ENCODE results near the gene VSIG10. TPM values are rescaled to one million over a fixed set of nuclear protein-coding genes. Genes with fewer than 3 reads are reported as not detected.
A peak's percentile ranks its signal among the peaks of the same experiment; 100 is the strongest.

The VSIG10 gene
- total and polyA plus RNA-seq, 4 experiments from 2014 or later = 1.5 to 5.1 (median 4.8) TPM; not detected in 1

GRCh38 chr12:118020036-118020435 is 83.8 kb downstream of the VSIG10 start:
- Histone ChIP-seq H3K36me3 (ENCODE audit: insufficient read depth, low read length) (peaks cover 28% of the 10 kb centered on the region), H3K4me1 (ENCODE audit: insufficient read depth, low read length) (peaks cover 15% of the 10 kb centered on the region), H3K27me3 (ENCODE audit: insufficient read depth, low read length) (no peaks in the 10 kb centered on the region), H3K4me3 (ENCODE audit: low read length in 2 of 2) (no peak overlapping the region), H3K9me3 (ENCODE audit: control insufficient read depth in 1 of 2, low read length in 2 of 2) (no peaks in the 10 kb centered on the region), H3K27ac (ENCODE audit: low read depth, low read length) (no peak overlapping the region)
- Mint-ChIP-seq H3K27me3 (peaks cover 0 to 1% of the 10 kb centered on the region in 2 donors), H3K36me3 (peaks cover 30 to 56% of the 10 kb centered on the region in 2 donors), H3K27ac (no peak overlapping the region), H3K4me3 (no peak overlapping the region), H3K9me3 (peaks cover 0 to 2% (median 0%) of the 10 kb centered on the region in 8 donors), H3K4me1 (peaks cover 12 to 23% (median 17%) of the 10 kb centered on the region in 4 donors)
- ChIA-PET CTCF (ENCODE audit: partially characterized antibody) (interaction anchor here (1.0 kb wide), 1 partner anchor 356 kb away, joined by 3 read pairs; the partner anchor contains the start of gene SUDS3), POLR2A (ENCODE audit: partially characterized antibody) (no interaction called here)
- DNase-seq = no peak
- intact Hi-C loops (cut with micrococcal nuclease) = no loop called here

DNA sequence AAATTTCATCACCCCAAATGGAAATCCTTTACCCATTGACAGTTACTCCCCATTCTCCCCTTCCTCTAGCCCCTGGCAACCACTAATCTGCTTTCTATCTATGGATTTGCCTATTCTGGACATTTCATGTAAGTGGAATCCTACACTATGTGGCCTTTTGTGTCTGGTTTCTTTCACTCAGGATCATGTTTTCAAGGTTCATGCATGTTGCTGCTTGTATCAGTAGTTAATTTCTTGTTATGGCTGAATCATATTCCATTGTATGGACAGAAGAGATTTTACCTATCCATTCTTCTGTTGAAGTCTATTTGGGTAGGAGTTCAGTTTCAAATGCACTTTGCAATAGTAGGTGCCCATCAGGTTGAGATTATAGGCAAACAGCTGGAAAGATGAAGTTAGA is 85.9 kb downstream of the VSIG10 start:
- Mint-ChIP-seq H3K27me3 (peaks cover 0 to 1% of the 10 kb centered on the region in 2 donors), H3K9me3 (peaks cover 0 to 2% (median 0%) of the 10 kb centered on the region in 8 donors), H3K4me1 (peaks cover 12 to 23% (median 17%) of the 10 kb centered on the region in 4 donors), H3K4me3 (peak overlapping the region; percentile 71 to 95 (median 90)), H3K27ac (peak overlapping the region in 4 of 7 donors; percentile 36 to 76 (median 60)), H3K36me3 (peaks cover 26 to 46% of the 10 kb centered on the region in 2 donors)
- POLR2A ChIA-PET (ENCODE audit: partially characterized antibody) = interaction anchor here (2.1 kb wide), 1 partner anchor 43 kb away, joined by 12 read pairs; the partner anchor contains the start of gene WSB2
- no peak overlapping the region for H3K4me3 ChIP-seq (ENCODE audit: low read length in 2 of 2)
- peaks cover 15% of the 10 kb centered on the region for H3K4me1 ChIP-seq (ENCODE audit: insufficient read depth, low read length)
- no peak overlapping the region for H3K27ac ChIP-seq (ENCODE audit: low read depth, low read length)
- no peaks in the 10 kb centered on the region for H3K27me3 ChIP-seq (ENCODE audit: insufficient read depth, low read length)
- H3K36me3 ChIP-seq (ENCODE audit: insufficient read depth, low read length) = peaks cover 24% of the 10 kb centered on the region
- CTCF ChIA-PET (ENCODE audit: partially characterized antibody) = interaction anchor here (1.3 to 1.9 kb wide), 2 partner anchors 16 to 39 kb away, joined by 4 to 5 read pairs; no protein-coding TSS in a partner anchor
- DNase-seq = no peak
- H3K9me3 ChIP-seq (ENCODE audit: control insufficient read depth in 1 of 2, low read length in 2 of 2) = no peaks in the 10 kb centered on the region
- intact Hi-C loops (cut with micrococcal nuclease) = no loop called here

DNA sequence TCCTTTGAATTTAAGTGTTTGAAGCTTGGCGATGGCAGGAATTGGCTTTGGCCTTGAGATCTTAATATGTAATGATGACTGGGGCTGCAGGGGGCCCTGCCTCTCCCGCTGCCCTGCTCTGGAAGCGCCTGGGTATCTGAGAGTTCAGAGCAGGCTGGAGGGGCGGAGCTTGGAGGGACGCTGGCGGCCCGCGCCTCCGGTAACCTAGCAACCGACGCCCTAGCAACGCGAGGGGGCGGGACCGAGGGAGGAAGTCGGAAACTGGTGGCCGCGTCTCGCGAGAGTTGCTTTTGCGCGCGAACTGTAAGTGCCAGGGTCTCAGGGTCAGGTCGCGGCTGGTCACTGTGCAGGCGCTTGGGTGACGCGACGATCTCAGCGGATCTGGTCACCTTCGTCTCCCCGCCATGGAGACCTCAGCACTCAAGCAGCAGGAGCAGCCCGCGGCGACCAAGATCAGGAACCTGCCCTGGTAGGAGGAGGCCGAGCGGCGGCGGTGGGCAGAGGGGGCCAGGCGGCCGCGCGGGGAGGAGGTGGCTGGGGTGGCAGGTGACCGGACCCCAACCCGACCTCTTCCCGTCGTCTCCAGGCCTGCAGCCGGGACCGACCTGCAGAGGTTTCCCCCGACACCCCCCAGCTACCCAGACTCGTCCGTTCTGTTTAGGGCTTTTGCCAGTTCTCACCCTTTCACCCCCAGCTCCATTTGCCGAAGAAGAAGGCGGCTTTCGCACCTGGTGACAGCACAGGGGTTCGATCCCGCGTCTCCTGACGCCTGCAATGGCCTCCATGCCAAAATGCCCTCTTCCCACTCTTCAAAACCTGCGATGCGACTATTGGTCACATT is 87.2 kb downstream of the VSIG10 start, which contains the start of gene RFC5:
RFC5 (plus strand) TSS at position 280 of the 841 bp plus-strand sequence; CDS start at position 405, 125 bp downstream.
- H3K4me1 ChIP-seq (ENCODE audit: insufficient read depth, low read length) = peaks cover 15% of the 10 kb centered on the region
- peak; percentile 95 to 96 (median 96) for DNase-seq
- H3K36me3 ChIP-seq (ENCODE audit: insufficient read depth, low read length) = peaks cover 17% of the 10 kb centered on the region
- intact Hi-C loops (cut with micrococcal nuclease) = loop anchor here (1.0 kb wide), 3 partner anchors 45 to 361 kb away; partner anchors contain the start of genes PEBP1 and WSB2
- H3K4me3 ChIP-seq (ENCODE audit: low read length in 2 of 2) = peak within 1 kb of the TSS; percentile 9 to 92
- POLR2A ChIA-PET (ENCODE audit: partially characterized antibody) = interaction anchor here (0.7 to 2.1 kb wide), 5 partner anchors 18 to 360 kb away, joined by 3 to 12 read pairs (median 3); partner anchors contain the start of genes PEBP1, SUDS3 and WSB2
- peaks cover 0 to 2% (median 0%) of the 10 kb centered on the region in 8 donors for H3K9me3 Mint-ChIP-seq
- peaks cover 0 to 1% of the 10 kb centered on the region in 2 donors for H3K27me3 Mint-ChIP-seq
- peaks cover 12 to 23% (median 17%) of the 10 kb centered on the region in 4 donors for H3K4me1 Mint-ChIP-seq
- H3K27ac Mint-ChIP-seq = peak within 1 kb of the TSS; percentile 87 to 98 (median 90)
- no peaks in the 10 kb centered on the region for H3K9me3 ChIP-seq (ENCODE audit: control insufficient read depth in 1 of 2, low read length in 2 of 2)
- CTCF ChIA-PET (ENCODE audit: partially characterized antibody) = interaction anchor here (1.0 to 1.9 kb wide), 7 partner anchors 16 to 359 kb away, joined by 3 to 6 read pairs (median 4); partner anchors contain the start of gene SUDS3
- H3K27ac ChIP-seq (ENCODE audit: low read depth, low read length) = peak within 1 kb of the TSS; percentile 66
- H3K4me3 Mint-ChIP-seq = peak within 1 kb of the TSS; percentile 90 to 97 (median 91)
- H3K36me3 Mint-ChIP-seq = peaks cover 18 to 38% of the 10 kb centered on the region in 2 donors
- no peaks in the 10 kb centered on the region for H3K27me3 ChIP-seq (ENCODE audit: insufficient read depth, low read length)

GRCh38 chr12:118015944-118016343 is 87.9 kb downstream of the VSIG10 start:
- DNase-seq = no peak
- Mint-ChIP-seq H3K4me1 (peaks cover 12 to 23% (median 17%) of the 10 kb centered on the region in 4 donors), H3K9me3 (peaks cover 0 to 2% (median 0%) of the 10 kb centered on the region in 8 donors), H3K4me3 (peak overlapping the region in 7 of 8 donors; percentile 90 to 97 (median 91)), H3K27me3 (peaks cover 0 to 1% of the 10 kb centered on the region in 2 donors), H3K27ac (peak overlapping the region in 5 of 7 donors; percentile 27 to 98 (median 89)), H3K36me3 (peaks cover 18 to 33% of the 10 kb centered on the region in 2 donors)
- H3K4me1 ChIP-seq (ENCODE audit: insufficient read depth, low read length) = peaks cover 15% of the 10 kb centered on the region
- no peak overlapping the region for H3K27ac ChIP-seq (ENCODE audit: low read depth, low read length)
- H3K4me3 ChIP-seq (ENCODE audit: low read length in 2 of 2) = peak overlapping the region in 1 of 2 donors; percentile 92
- H3K9me3 ChIP-seq (ENCODE audit: control insufficient read depth in 1 of 2, low read length in 2 of 2) = no peaks in the 10 kb centered on the region
- H3K36me3 ChIP-seq (ENCODE audit: insufficient read depth, low read length) = peaks cover 17% of the 10 kb centered on the region
- H3K27me3 ChIP-seq (ENCODE audit: insufficient read depth, low read length) = no peaks in the 10 kb centered on the region
- POLR2A ChIA-PET (ENCODE audit: partially characterized antibody) = interaction anchor here (0.7 to 2.1 kb wide), 4 partner anchors 19 to 361 kb away, joined by 3 to 12 read pairs (median 4); partner anchors contain the start of genes PEBP1, SUDS3 and WSB2
- intact Hi-C loops (cut with micrococcal nuclease) = loop anchor here (1.0 kb wide), 3 partner anchors 45 to 361 kb away; partner anchors contain the start of genes PEBP1 and WSB2
- CTCF ChIA-PET (ENCODE audit: partially characterized antibody) = interaction anchor here (1.0 to 1.9 kb wide), 6 partner anchors 19 to 360 kb away, joined by 3 to 6 read pairs (median 4); partner anchors contain the start of gene SUDS3

GRCh38 chr12:118015306-118015705 is 88.5 kb downstream of the VSIG10 start:
- Histone ChIP-seq H3K36me3 (ENCODE audit: insufficient read depth, low read length) (peaks cover 12% of the 10 kb centered on the region), H3K4me1 (ENCODE audit: insufficient read depth, low read length) (peaks cover 15% of the 10 kb centered on the region), H3K27ac (ENCODE audit: low read depth, low read length) (no peak overlapping the region), H3K27me3 (ENCODE audit: insufficient read depth, low read length) (no peaks in the 10 kb centered on the region), H3K4me3 (ENCODE audit: low read length in 2 of 2) (no peak overlapping the region), H3K9me3 (ENCODE audit: control insufficient read depth in 1 of 2, low read length in 2 of 2) (no peaks in the 10 kb centered on the region)
- peaks cover 11 to 27% of the 10 kb centered on the region in 2 donors for H3K36me3 Mint-ChIP-seq
- H3K4me1 Mint-ChIP-seq = peaks cover 12 to 23% (median 17%) of the 10 kb centered on the region in 4 donors
- no peak for DNase-seq
- POLR2A ChIA-PET (ENCODE audit: partially characterized antibody) = no interaction called here
- H3K9me3 Mint-ChIP-seq = peaks cover 0 to 2% (median 0%) of the 10 kb centered on the region in 8 donors
- peak overlapping the region in 4 of 7 donors; percentile 4 to 98 (median 38) for H3K27ac Mint-ChIP-seq
- intact Hi-C loops (cut with micrococcal nuclease) = no loop called here
- H3K27me3 Mint-ChIP-seq = peaks cover 0 to 1% of the 10 kb centered on the region in 2 donors
- H3K4me3 Mint-ChIP-seq = peak overlapping the region in 5 of 8 donors; percentile 4 to 90 (median 47)
- CTCF ChIA-PET (ENCODE audit: partially characterized antibody) = no interaction called here

Data from CD4-positive, alpha-beta memory T cell (primary cell).